HG03432 (cell line): Measurements from ENCODE around the gene CHORDC1.
"Not testable (repeated sequence)": the region's sequence is repeated elsewhere in the genome, so short reads cannot be mapped to it uniquely, and the experiment has no call there.

Experiments used
- ATAC-seq: cut with Tn5 transposase; IDR thresholded peaks from one replicate; pipeline ENCODE4 v1.9.1; 2021; ENCODE audit warnings: mild to moderate bottlenecking, moderate library complexity; ENCODE audit not compliant: unreplicated experiment

CHORDC1 gene

GRCh38 chr11:90222459-90223247 lies at the start of gene CHORDC1:
Gene CHORDC1 (minus strand): TSS chr11:90223049. CDS start chr11:90222954, 95 bp downstream.
- ATAC-seq, result peak; percentile 92

GRCh38 chr11:90257158-90257525 lies 34.3 kb upstream of the CHORDC1 start:
- ATAC-seq, result no peak

DNA sequence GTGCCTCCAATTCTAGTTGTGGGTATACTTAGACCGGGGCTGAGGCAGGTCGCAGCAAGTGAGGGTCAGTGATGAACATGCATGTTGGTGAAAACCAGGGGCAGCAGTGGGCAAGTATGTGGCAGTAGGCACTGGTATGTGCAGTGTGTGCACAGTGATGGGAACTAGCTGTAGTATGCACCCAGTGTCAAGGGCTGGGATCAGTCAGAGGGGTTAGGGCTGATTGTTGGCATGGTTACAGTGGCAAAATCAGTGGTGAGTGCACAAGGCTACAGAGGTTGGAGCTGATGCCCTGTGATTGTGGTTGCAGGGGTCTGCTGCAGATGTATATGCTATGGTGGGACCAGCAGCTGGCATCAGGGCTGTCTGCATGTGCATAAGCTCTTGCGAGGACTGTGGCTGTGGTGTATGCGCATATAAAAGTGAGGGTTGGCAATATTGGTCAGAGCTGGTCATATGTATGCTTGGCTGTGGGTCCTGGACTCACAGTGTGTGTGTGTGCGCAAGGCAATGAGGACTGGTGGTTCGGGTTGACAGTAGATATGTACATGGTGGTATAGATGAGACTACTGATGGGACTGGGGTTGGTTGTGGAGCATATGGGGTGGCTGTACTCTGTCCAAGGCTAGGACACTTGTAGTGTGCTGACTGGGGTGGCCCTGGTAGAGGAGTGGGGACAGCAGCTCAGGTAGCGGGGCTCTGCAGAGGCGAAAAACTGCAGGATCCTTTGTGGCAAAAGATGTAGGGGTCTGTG lies 33.7 kb upstream of the CHORDC1 start:
- no peak for ATAC-seq

- ATAC-seq, result no peak
Observed at GRCh38 chr11:90254065-90254464, 31.2 kb upstream of the CHORDC1 start.

DNA sequence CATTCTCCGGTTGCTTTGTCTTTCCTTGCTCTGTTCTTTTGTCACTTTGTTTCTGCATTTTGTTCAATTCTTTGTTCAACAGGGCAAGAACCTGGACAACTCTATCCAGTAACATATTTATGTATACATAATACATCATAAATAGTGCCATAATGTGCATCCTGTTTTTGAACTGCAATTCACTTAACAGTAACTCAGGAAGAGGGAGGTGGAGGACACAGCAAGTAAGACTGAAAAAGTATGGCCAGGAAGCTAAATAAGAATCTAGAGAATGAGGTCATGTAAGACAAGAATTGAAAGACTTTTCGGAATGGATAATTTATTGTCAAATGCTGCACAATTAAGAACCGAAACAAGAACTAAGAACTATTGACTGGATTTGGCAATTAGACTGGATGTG lies 29.2 kb upstream of the CHORDC1 start:
- no peak for ATAC-seq

- ATAC-seq, result no peak
Observed at GRCh38 chr11:90251599-90251998, 28.8 kb upstream of the CHORDC1 start.

- ATAC-seq, result peak; percentile 81
Observed at GRCh38 chr11:90250970-90251369, 28.1 kb upstream of the CHORDC1 start.

GRCh38 chr11:90246468-90246867 lies 23.6 kb upstream of the CHORDC1 start:
- ATAC-seq, result no peak

DNA sequence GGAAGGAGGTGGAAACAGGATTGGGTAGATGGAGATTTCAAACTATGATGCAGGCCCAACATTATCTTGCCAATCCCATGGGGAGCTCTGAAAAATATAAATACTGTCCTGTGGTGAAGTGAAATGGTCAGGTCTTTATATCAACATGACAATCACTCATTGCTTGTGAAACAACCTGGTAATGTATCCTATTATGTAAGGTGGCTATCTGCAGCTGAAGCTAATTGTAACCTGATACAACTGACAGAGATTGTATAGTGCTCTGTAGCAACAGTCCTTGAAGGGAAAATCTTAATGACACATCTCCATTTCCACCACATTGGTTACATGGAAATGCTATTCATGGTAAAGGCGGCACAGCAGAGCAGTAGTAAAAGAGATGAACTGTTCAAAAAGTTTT lies 20.7 kb upstream of the CHORDC1 start:
- ATAC-seq, result no peak

- ATAC-seq, result no peak
Observed at GRCh38 chr11:90242894-90243416, 20.1 kb upstream of the CHORDC1 start.

DNA sequence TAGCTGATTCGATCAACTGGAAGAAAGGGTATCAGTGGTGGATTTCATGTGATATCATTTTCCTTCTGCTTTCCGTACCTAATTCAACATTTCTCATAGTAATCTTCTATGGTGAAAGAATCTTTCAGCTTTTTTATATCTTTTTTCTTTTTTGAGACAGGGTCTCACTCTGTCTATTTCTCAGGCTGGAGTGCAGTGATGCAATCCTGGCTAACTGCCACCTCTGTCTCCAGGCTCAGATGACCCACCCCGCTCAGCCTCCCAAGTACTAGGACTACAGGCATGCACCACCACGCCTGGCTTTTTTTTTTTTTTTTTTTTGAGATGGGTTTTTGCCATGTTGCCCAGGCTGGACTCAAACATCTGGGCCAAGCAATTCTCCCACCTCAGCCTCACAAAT lies 18.6 kb upstream of the CHORDC1 start:
- no peak for ATAC-seq

DNA sequence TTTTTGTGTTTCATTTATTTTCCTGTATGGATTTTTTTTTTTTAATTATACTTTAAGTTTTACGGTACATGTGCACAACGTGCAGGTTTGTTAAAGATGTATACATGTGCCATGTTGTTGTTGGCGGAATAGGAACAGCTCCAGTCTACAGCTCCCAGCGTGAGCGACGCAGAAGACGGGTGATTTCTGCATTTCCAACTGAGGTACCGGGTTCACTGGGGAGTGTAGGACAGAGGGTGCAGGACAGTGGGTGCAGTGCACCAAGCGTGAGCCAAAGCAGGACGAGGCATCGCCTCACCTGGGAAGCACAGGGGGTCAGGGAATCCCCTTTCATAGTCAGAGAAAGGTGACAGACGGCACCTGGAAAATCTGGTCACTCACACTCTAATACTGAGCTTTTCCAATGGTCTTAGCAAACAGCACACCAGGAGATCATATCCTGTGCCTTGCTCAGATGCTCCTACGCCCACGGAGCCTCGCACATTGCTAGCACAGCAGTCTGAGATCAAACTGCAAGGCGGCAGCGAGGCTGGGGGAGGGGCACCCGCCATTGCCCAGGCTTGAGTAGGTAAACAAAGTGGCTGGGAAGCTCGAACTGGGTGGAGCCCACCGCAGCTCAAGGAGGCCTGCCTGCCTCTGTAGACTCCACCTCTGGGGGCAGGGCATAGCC lies 17.3 kb upstream of the CHORDC1 start:
- ATAC-seq, result not testable (repeated sequence)

DNA sequence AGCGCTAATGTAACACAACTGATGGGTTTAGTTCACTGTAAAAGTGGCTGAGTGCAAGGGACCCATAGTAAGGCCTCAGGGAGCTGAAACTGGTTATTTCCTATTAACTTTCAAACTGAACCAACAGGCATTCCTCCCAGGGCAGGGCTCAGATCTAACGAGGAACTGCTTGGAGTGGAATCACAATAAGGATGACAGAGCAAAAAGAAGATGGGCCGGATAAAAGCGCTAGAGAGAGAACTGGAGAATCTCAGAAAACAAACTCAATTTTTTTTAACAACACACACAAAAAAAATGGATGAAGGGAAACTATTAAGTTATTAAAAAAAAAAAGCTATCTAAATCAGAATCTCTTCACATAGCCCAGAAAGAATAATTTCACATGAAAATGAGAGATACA lies 14.2 kb upstream of the CHORDC1 start:
- ATAC-seq, result no peak

DNA sequence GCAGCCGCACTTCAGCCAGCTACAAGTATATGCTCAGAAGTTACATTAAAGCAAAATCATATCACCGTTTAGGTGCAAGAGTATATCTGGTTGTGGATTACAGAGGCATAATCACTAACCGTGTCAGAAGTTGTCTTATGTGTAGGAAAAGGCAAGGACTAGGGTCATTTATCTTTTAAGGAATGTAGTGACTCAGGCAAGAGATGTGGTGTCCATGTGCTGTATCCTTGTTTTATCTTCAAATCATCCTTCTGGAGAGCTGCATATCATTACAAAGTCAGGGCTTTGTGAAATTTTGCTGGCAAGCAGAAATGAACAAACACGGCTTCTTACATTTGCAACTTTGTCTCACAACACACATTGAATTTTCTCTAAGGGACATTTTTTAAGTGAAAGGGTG lies 12.7 kb upstream of the CHORDC1 start:
- ATAC-seq, result no peak

- no peak for ATAC-seq
Observed at GRCh38 chr11:90234977-90235376, 12.1 kb upstream of the CHORDC1 start.

GRCh38 chr11:90229791-90230190 lies 6.9 kb upstream of the CHORDC1 start:
- ATAC-seq, result no peak

- no peak for ATAC-seq
Observed at GRCh38 chr11:90228056-90228455, 5.2 kb upstream of the CHORDC1 start.

GRCh38 chr11:90223248-90223585 lies 368 bp upstream of the CHORDC1 start:
- peak; percentile 54 for ATAC-seq

GRCh38 chr11:90221803-90222458 lies 918 bp downstream of the CHORDC1 start:
- no peak for ATAC-seq

DNA sequence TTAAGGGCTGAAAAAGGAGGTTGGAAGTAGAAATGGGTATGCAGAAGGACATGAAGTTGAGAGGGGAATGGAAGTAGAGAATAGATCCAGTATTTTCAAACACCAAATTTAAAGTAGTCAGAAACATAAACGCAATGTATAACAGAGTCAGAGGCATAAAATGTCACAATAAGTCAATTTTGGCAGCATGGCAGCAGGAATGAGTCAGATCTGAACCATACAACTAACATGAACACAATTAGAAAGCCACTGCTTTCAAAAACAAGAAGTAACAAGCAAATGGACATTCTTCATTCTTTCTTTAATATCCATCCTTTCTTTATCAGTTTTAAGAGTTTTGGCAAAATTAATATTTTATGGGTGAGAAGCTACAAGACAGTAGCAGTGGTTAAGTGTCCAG lies 2.5 kb downstream of the CHORDC1 start:
- ATAC-seq, result no peak

- ATAC-seq, result no peak
Observed at GRCh38 chr11:90219438-90219837, 3.4 kb downstream of the CHORDC1 start.
